Brain microvascular endothelial cell (primary cell): ENCODE results near the gene ANKRD34B.
"Not testable (repeated sequence)": the region's sequence is repeated elsewhere in the genome, so short reads cannot be mapped to it uniquely, and the experiment has no call there.

Experiments
- DNase-seq: peaks from one replicate; pipeline ENCODE4 v3.0.0-alpha.2; 2020
- H3K27ac ChIP-seq: fragments of 250-450 bp; sonication (Bioruptor Pico); 2 replicates; pipeline ENCODE4 v1.5.1; 2020; ENCODE audit warnings: mild to moderate bottlenecking, moderate library complexity
- H3K27me3 ChIP-seq: fragments of 250-450 bp; sonication (Bioruptor Pico); replicated peaks from 2 replicates; pipeline ENCODE4 v1.5.1; 2020; ENCODE audit warnings: mild to moderate bottlenecking
- H3K36me3 ChIP-seq: fragments of 250-450 bp; sonication (Bioruptor Pico); replicated peaks from 2 replicates; pipeline ENCODE4 v1.5.1; 2020; ENCODE audit warnings: mild to moderate bottlenecking
- H3K4me3 ChIP-seq: 2 replicates; pipeline ENCODE4 v1.5.1; 2011; ENCODE audit warnings: low read depth, mild to moderate bottlenecking, control low read depth, low read length, moderate library complexity
- in situ Hi-C: cut with HindIII; loops from 2 replicates; pipeline ENCODE4 v1.10.0; 2017; ENCODE audit warnings: low sequenced_read_pairs, low pct_ligation_motif_present
- TF ChIP-seq, protein P1 (sequence below): IDR thresholded peaks from 2 replicates; pipeline ENCODE4 v1.5.1; 2011; ENCODE audit warnings: low read depth, mild to moderate bottlenecking, moderate library complexity, low read length, control low read depth, inconsistent platforms; ENCODE audit errors: missing control alignments

The ANKRD34B gene

DNA sequence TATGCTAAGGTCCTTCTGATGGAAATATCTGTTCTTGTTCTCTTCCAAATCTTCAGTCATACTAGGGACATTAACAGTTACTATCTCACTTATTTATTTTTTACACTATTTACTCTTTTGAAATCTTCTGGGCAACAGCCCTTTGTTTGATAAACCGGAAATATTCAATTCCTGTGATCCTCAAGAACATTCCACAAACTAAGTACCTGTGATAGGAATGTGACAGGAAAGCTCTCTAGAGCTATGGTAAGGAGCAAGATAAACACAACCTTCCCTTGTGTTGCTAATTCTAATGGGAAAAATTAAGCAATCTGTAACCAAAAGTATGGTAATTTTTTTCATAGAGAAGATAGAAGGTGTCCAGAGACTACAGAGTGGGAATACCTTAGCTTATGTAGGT is 22.0 kb upstream of the ANKRD34B start:
- H3K4me3 ChIP-seq = no peak overlapping the region
- no peaks in the 10 kb centered on the region for H3K27me3 ChIP-seq
- in situ Hi-C loops = no loop called here
- no peaks in the 10 kb centered on the region for H3K36me3 ChIP-seq
- no peak overlapping the region for H3K27ac ChIP-seq
- no peak for DNase-seq
- TF ChIP-seq, protein P1, sequence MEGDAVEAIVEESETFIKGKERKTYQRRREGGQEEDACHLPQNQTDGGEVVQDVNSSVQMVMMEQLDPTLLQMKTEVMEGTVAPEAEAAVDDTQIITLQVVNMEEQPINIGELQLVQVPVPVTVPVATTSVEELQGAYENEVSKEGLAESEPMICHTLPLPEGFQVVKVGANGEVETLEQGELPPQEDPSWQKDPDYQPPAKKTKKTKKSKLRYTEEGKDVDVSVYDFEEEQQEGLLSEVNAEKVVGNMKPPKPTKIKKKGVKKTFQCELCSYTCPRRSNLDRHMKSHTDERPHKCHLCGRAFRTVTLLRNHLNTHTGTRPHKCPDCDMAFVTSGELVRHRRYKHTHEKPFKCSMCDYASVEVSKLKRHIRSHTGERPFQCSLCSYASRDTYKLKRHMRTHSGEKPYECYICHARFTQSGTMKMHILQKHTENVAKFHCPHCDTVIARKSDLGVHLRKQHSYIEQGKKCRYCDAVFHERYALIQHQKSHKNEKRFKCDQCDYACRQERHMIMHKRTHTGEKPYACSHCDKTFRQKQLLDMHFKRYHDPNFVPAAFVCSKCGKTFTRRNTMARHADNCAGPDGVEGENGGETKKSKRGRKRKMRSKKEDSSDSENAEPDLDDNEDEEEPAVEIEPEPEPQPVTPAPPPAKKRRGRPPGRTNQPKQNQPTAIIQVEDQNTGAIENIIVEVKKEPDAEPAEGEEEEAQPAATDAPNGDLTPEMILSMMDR = no peak

DNA sequence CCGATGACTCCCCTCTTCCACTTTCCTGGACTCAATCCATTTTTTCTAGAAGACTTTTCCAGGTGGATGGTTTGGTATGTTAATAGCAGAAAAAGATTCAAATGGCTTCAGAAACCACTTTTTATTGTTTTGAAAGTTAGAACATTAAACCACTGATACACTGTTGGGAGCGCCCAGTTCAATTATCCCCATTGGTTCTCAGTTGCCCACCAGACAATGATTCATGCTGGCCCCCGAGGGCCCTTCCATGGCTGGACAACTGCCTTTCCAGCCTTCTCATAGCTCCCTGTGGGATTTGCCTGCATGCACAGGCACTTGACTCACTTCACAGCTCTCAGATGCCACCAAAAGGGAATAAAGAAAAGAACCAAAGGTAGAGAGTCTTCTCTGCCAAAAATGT is 21.3 kb upstream of the ANKRD34B start:
- Histone ChIP-seq H3K4me3 (no peak overlapping the region), H3K27ac (no peak overlapping the region), H3K36me3 (no peaks in the 10 kb centered on the region), H3K27me3 (no peaks in the 10 kb centered on the region)
- TF ChIP-seq, protein P1 = no peak
- in situ Hi-C loops = no loop called here
- DNase-seq = no peak

DNA sequence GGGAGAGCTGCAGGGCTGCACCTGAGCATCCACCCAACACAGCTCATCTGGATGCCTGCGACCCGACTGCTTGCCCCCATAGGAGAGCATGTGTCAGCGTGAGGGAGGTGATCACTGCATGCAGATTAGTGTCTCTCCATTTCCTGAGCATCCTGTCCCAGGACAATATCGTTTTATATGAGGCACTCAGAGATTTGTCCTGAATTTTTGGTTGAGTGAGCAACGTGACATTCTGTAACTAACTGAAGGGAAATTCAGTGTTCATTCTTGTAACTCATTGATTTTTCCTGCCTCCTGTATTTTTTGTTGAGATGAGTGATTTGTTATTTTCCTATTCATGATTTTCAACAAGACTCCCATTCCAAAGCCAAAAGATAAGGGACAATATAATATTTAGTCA is 20.7 kb upstream of the ANKRD34B start:
- no peak for DNase-seq
- in situ Hi-C loops = no loop called here
- TF ChIP-seq, protein P1 = no peak
- Histone ChIP-seq H3K27me3 (no peaks in the 10 kb centered on the region), H3K36me3 (no peaks in the 10 kb centered on the region), H3K4me3 (no peak overlapping the region), H3K27ac (no peak overlapping the region)

DNA sequence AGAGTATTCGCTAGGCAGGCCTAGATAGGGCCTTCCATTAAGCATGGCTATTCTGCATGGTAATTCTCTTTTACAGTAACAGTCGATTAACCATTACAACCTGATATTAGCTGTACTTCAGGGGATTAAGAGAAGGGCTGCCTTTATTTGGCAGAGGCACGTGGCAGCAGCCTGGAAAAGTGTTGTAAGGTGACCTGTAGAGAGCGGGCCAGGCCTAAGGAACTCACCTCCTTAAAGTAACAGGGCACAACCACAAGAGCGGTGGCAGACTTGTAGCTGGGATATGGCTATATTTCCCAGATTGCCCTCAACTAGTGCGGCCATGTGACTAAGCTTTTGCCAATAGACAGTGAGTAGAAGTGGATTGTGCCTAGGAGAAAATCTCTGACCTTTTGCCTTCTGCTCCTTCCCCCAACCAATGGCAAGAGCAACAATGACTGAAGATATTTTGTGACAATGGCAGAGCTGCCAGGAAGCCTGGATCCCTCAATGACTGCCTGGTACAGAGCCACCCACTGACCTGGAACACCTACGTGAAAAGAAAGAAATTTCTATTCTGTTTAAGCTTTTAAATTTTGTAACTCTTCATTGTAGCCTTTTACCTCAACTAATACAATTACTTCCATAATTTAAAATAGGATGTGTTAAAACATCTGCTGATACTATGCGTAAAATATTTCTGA is 18.9 kb upstream of the ANKRD34B start:
- Histone ChIP-seq H3K27me3 (no peaks in the 10 kb centered on the region), H3K27ac (no peak overlapping the region), H3K36me3 (no peaks in the 10 kb centered on the region), H3K4me3 (no peak overlapping the region)
- DNase-seq = no peak
- in situ Hi-C loops = no loop called here
- TF ChIP-seq, protein P1 = no peak

DNA sequence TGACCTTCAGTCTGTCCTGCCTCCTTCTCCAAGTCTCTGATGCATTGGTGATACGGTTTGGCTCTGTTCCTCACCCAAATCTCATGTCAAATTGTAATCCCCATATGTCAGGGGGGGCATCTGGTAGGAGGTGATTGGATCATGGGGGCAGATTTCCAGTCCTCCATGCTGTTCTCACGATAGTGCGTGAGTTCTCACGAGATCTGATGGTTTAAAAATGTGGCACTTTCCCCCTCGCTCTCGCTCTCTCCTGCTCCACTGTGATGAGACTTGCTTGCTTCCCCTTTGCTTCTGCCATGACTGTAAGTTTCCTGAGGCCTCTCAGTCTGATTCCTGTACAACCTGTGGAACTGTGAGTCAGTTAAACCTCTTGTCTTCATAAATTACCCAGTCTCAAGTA is 14.7 kb upstream of the ANKRD34B start:
- in situ Hi-C loops = no loop called here
- no peak overlapping the region for H3K4me3 ChIP-seq
- no peaks in the 10 kb centered on the region for H3K36me3 ChIP-seq
- TF ChIP-seq, protein P1 = no peak
- H3K27me3 ChIP-seq = no peaks in the 10 kb centered on the region
- no peak for DNase-seq
- H3K27ac ChIP-seq = no peak overlapping the region

DNA sequence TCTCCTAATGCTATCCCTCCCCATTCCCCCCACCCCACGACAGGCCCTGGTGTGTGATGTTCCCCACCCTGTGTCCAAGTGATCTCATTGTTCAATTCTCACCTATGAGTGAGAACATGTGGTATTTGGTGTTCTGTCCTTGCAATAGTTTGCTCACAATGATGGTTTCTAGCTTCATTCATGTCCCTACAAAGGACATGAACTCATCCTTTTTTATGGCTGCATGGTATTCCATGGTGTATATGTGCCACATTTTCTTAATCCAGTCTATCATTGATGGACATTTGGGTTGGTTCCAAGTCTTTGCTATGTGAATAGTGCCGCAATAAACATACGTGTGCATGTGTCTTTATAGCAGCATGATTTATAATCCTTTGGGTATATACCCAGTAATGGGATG is 10.2 kb upstream of the ANKRD34B start:
- H3K27ac ChIP-seq, H3K36me3 ChIP-seq, H3K27me3 ChIP-seq, in situ Hi-C loops, H3K4me3 ChIP-seq, DNase-seq: not testable (repeated sequence)
